Measurements from ENCODE around the gene LEP.

DNA sequence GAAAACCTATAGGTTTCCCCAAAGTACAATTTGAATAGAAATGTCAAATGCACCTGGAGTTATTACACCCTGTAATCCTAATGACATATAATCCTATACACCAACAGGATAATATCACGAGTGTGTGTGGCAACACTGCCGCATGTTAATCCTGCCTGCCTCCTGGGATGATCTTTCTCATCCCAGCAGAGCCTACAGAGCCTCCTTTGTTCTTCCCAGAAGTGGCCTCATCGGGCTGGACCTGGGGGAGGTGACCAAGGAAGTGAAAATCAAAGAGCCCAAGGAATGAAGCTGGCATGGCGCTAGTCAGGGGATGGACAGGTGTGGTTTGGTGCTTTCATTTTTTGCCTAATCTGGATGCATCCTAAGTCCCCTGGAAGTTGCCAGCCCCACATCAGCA is 29.5 kb upstream of the LEP start:
- TF ChIP-seq, protein P1, sequence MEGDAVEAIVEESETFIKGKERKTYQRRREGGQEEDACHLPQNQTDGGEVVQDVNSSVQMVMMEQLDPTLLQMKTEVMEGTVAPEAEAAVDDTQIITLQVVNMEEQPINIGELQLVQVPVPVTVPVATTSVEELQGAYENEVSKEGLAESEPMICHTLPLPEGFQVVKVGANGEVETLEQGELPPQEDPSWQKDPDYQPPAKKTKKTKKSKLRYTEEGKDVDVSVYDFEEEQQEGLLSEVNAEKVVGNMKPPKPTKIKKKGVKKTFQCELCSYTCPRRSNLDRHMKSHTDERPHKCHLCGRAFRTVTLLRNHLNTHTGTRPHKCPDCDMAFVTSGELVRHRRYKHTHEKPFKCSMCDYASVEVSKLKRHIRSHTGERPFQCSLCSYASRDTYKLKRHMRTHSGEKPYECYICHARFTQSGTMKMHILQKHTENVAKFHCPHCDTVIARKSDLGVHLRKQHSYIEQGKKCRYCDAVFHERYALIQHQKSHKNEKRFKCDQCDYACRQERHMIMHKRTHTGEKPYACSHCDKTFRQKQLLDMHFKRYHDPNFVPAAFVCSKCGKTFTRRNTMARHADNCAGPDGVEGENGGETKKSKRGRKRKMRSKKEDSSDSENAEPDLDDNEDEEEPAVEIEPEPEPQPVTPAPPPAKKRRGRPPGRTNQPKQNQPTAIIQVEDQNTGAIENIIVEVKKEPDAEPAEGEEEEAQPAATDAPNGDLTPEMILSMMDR (IDR thresholded peaks at IDR 0.05) = no peak
- TF ChIP-seq EZH2 (IDR thresholded peaks at IDR 0.05) = no peak

Data from neural progenitor cell (in vitro differentiated cells).